Uterus (tissue), 4 donors: Measurements from ENCODE around the gene FGFRL1. TPM values are rescaled to one million over a fixed set of nuclear protein-coding genes. Genes with fewer than 3 reads are reported as not detected.

Source experiments
- DNase-seq, 2 donors: peaks; one replicate each; pipeline ENCODE4 v3.0.0-alpha.2; 2019 to 2020
- H3K27ac ChIP-seq, 2 donors: fragments of 200-600 bp; sonication (generic); 1 replicate in 1 of 2; 2 replicates in 1 of 2; pipeline ENCODE4 v1.5.1; 2016 to 2018
- H3K27me3 ChIP-seq, 2 donors: fragments of 200-600 bp; sonication (generic); one replicate each; pipeline ENCODE4 v1.5.1; 2018 to 2019; ENCODE audit warnings: control low read depth in 1 of 2
- H3K36me3 ChIP-seq, 2 donors: fragments of 200-600 bp; sonication (generic); one replicate each; pipeline ENCODE4 v1.5.1; 2019; ENCODE audit warnings: control low read depth in 1 of 2
- H3K4me1 ChIP-seq, 2 donors: fragments of 200-600 bp; sonication (generic); one replicate each; pipeline ENCODE4 v1.5.1; 2018 to 2019; ENCODE audit warnings: control low read depth in 1 of 2
- H3K4me3 ChIP-seq, 2 donors: fragments of 200-600 bp; sonication (generic); 1 replicate in 1 of 2; 2 replicates in 1 of 2; pipeline ENCODE4 v1.5.1; 2018 to 2019; ENCODE audit warnings: mild to moderate bottlenecking in 1 of 2
- H3K9me3 ChIP-seq, 2 donors: fragments of 200-600 bp; sonication (generic); one replicate each; pipeline ENCODE4 v1.5.1; 2019; ENCODE audit warnings: control low read depth in 1 of 2
- POLR2A ChIP-seq, 2 donors: fragments of 450-650 bp; IDR thresholded peaks; one replicate each; pipeline ENCODE4 v1.6.1; 2016; ENCODE audit warnings: antibody characterized with exemption in 2 of 2, mild to moderate bottlenecking in 1 of 2, moderate library complexity in 1 of 2
- intact Hi-C: fragments of 100-400 bp; cut with DNase I; formaldehyde crosslinking; loops from one replicate; pipeline ENCODE4 v1.15.1; 2023; ENCODE audit warnings: low total_unique reads
- total RNA-seq, 4 donors: library from RNA; depleted of rRNA in 3 of 4; stranded (reverse); fragments of >200 nt in 3 of 4; gene quantifications; one replicate each; pipeline versions ENCODE4 v1.1.0 to v1.2.4, GENCODE V29; 2014 to 2023
- TF ChIP-seq, protein P1 (sequence below), 4 experiments: fragments of 200-600 bp in 2 of 4; fragments of 450-650 bp in 2 of 4; sonication (generic) in 2 of 4; IDR thresholded peaks; one replicate each; pipeline ENCODE4 v1.5.1; 2016 to 2019; ENCODE audit warnings: antibody characterized with exemption in 4 of 4, mild to moderate bottlenecking in 2 of 4, moderate library complexity in 1 of 4
- donor health status: DM: yes; HTN: yes; CAD: no.

FGFRL1 gene
- total RNA-seq, 4 donors from 2014 or later = 2.8 to 24.8 (median 13.9) TPM

DNA sequence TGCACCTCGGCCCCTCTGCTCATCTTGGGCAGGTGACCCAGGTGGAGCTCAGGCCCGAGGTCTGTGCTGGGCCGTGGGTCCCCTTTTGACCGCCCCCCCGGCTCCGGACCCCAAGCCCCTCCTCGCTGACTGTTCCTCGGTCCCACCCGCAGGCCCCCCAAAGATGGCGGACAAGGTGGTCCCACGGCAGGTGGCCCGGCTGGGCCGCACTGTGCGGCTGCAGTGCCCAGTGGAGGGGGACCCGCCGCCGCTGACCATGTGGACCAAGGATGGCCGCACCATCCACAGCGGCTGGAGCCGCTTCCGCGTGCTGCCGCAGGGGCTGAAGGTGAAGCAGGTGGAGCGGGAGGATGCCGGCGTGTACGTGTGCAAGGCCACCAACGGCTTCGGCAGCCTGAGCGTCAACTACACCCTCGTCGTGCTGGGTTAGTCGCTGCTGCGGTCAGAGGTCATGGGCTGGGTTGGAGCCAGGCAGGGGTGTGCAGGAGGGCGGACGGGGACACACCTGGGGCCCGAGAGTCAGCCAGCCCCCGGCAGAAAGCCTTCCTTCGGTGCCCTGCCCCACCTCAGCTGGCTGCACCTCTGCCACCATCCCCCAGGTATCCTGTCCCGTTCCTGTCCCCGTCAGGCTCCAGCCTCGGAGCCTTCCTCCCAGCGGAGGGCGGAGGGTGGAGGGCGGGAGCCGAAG, 10.8 kb downstream of the FGFRL1 start:
- no peaks in the 10 kb centered on the region for H3K36me3 ChIP-seq
- H3K27me3 ChIP-seq = no peaks in the 10 kb centered on the region
- TF ChIP-seq, protein P1, sequence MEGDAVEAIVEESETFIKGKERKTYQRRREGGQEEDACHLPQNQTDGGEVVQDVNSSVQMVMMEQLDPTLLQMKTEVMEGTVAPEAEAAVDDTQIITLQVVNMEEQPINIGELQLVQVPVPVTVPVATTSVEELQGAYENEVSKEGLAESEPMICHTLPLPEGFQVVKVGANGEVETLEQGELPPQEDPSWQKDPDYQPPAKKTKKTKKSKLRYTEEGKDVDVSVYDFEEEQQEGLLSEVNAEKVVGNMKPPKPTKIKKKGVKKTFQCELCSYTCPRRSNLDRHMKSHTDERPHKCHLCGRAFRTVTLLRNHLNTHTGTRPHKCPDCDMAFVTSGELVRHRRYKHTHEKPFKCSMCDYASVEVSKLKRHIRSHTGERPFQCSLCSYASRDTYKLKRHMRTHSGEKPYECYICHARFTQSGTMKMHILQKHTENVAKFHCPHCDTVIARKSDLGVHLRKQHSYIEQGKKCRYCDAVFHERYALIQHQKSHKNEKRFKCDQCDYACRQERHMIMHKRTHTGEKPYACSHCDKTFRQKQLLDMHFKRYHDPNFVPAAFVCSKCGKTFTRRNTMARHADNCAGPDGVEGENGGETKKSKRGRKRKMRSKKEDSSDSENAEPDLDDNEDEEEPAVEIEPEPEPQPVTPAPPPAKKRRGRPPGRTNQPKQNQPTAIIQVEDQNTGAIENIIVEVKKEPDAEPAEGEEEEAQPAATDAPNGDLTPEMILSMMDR (IDR thresholded peaks at IDR 0.05) = no peak
- TF ChIP-seq POLR2A (IDR thresholded peaks at IDR 0.05) = no peak
- no peaks in the 10 kb centered on the region for H3K9me3 ChIP-seq
- H3K4me1 ChIP-seq = no peaks in the 10 kb centered on the region
- intact Hi-C loops = no loop called here
- H3K27ac ChIP-seq = no peak overlapping the region
- no peak for DNase-seq
- H3K4me3 ChIP-seq = no peak overlapping the region

DNA sequence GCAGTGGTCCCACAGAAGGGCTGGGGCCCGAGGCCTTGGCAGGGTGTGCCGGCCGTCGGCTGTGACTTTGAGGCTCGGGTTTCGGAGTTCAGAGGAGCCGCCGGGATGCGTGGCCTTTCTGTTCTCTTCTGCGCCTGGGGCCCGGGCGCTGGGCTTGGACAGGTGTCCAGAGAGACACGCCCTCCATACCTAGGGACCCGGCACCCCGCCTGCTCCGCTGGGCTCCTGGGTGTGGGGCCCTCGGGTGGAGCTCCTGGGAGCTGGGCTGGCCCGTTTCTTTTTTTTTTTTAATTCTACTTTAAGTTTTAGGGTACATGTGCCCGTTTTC, 11.3 kb downstream of the FGFRL1 start:
- no peak for DNase-seq
- Histone ChIP-seq H3K27ac (no peak overlapping the region), H3K4me1 (no peaks in the 10 kb centered on the region), H3K36me3 (no peaks in the 10 kb centered on the region), H3K4me3 (no peak overlapping the region), H3K27me3 (no peaks in the 10 kb centered on the region), H3K9me3 (no peaks in the 10 kb centered on the region)
- TF ChIP-seq, protein P1 (IDR thresholded peaks at IDR 0.05) = no peak
- TF ChIP-seq POLR2A (IDR thresholded peaks at IDR 0.05) = no peak
- intact Hi-C loops = no loop called here

DNA sequence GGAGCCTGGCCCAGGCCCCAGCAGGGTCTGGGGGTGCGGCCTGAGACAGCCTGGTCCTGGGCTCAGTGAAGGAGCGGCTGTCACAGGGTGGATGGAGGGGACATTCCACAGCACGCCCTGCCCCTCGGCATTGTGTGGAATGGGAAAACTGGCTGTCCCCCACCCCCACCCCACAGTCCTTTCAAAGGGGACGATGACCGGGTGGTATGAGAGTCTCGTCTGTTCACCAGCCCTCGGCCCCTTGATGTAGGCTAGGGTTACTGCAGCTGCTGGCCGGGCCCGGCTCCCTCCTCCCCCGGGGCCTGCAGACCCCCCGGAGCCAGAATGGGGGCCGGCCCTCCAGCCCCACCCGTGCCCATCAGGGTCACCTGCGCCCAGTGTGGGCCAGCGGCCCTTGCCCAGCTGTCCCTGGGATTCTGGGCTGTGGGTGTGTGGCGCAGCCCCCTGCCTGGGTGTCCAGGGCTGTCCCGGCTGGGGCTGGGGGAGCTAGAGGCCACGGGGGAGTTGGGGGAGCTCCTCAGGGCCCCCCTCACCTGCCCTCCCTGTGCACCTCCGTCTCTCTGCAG, 11.7 kb downstream of the FGFRL1 start:
- Histone ChIP-seq H3K9me3 (no peaks in the 10 kb centered on the region), H3K4me3 (no peak overlapping the region), H3K36me3 (no peaks in the 10 kb centered on the region), H3K4me1 (no peaks in the 10 kb centered on the region), H3K27ac (no peak overlapping the region), H3K27me3 (no peaks in the 10 kb centered on the region)
- intact Hi-C loops = no loop called here
- no peak for DNase-seq
- no peak for TF ChIP-seq POLR2A (IDR thresholded peaks at IDR 0.05)
- TF ChIP-seq, protein P1 (IDR thresholded peaks at IDR 0.05) = no peak

DNA sequence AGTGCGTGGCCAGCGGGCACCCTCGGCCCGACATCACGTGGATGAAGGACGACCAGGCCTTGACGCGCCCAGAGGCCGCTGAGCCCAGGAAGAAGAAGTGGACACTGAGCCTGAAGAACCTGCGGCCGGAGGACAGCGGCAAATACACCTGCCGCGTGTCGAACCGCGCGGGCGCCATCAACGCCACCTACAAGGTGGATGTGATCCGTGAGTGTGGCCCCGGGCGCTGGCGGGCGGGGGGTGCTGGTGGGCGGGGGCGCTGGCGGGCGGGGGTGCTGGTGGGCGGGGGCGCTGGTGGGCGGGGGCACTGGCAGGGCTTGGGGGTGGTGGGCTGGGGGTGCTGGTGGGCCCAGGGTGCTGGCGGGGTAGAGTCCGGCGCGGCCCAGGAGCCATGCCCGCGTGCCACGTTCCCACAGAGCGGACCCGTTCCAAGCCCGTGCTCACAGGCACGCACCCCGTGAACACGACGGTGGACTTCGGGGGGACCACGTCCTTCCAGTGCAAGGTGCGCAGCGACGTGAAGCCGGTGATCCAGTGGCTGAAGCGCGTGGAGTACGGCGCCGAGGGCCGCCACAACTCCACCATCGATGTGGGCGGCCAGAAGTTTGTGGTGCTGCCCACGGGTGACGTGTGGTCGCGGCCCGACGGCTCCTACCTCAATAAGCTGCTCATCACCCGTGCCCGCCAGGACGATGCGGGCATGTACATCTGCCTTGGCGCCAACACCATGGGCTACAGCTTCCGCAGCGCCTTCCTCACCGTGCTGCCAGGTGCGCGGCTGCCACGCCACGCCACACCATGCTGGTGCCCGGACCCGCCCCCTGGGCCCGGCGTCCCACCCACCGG, 12.7 kb downstream of the FGFRL1 start:
- no peaks in the 10 kb centered on the region for H3K27me3 ChIP-seq
- H3K27ac ChIP-seq = no peak overlapping the region
- no peaks in the 10 kb centered on the region for H3K4me1 ChIP-seq
- no peak overlapping the region for H3K4me3 ChIP-seq
- intact Hi-C loops = no loop called here
- no peaks in the 10 kb centered on the region for H3K9me3 ChIP-seq
- no peaks in the 10 kb centered on the region for H3K36me3 ChIP-seq
- TF ChIP-seq POLR2A (IDR thresholded peaks at IDR 0.05) = no peak
- TF ChIP-seq, protein P1 (IDR thresholded peaks at IDR 0.05) = no peak
- DNase-seq = no peak
